WI38 (cell line): ENCODE results near the gene AGL.

ENCODE experiments used
- H3K4me3 ChIP-seq: 2 replicates; pipeline ENCODE4 v1.5.1; 2011; ENCODE audit warnings: low read depth, mild to moderate bottlenecking, control low read depth, low read length
- CTCF ChIP-seq: IDR thresholded peaks from 2 replicates; pipeline ENCODE4 v1.5.1; 2012; ENCODE audit warnings: low read depth, mild to moderate bottlenecking, control low read depth, low read length

AGL gene

GRCh38 chr1:99963041-99963795 is 113.1 kb downstream of the AGL start:
- H3K4me3 ChIP-seq, result no peak overlapping the region
- TF ChIP-seq CTCF, result no peak

- no peak for TF ChIP-seq CTCF
- no peak overlapping the region for H3K4me3 ChIP-seq
Observed at GRCh38 chr1:99964806-99965205, 114.6 kb downstream of the AGL start.

- TF ChIP-seq CTCF, result no peak
- no peak overlapping the region for H3K4me3 ChIP-seq
Observed at GRCh38 chr1:99965646-99966375, 115.7 kb downstream of the AGL start.

- H3K4me3 ChIP-seq, result no peak overlapping the region
- no peak for TF ChIP-seq CTCF
Observed at GRCh38 chr1:99968214-99968613, 118.1 kb downstream of the AGL start.

GRCh38 chr1:99969260-99969728 is 119.1 kb downstream of the AGL start:
- no peak for TF ChIP-seq CTCF
- H3K4me3 ChIP-seq, result peak overlapping the region; percentile 86

- H3K4me3 ChIP-seq, result peak within 1 kb of the TSS; percentile 86
- TF ChIP-seq CTCF, result no peak
Observed at GRCh38 chr1:99969729-99970621, 119.8 kb downstream of the AGL start, which contains the start of gene SLC35A3. TSS of gene SLC35A3 (plus strand) at chr1:99969996. CDS start at chr1:99993555, 23,559 bp downstream.
